ENCODE results near the gene GALNT6. TPM values are rescaled to one million over a fixed set of nuclear protein-coding genes. Genes with fewer than 3 reads are reported as not detected.

GALNT6 gene
- total and polyA plus RNA-seq, 12 donors, result 0.15 to 6.3 (median 0.81) TPM

GRCh38 chr12:51406290-51406689 lies 15.1 kb upstream of the GALNT6 start:
- WGBS, 2 donors, result 72 to 78% methylated on average over 3 of the region's 3 CpGs
- Histone ChIP-seq H3K27ac (no peak overlapping the region), H3K9me3 (no peaks in the 10 kb centered on the region), H3K4me3 (no peak overlapping the region), H3K4me1 (peaks cover 0 to 14% (median 0%) of the 10 kb centered on the region in 9 donors), H3K27me3 (peaks cover 0 to 13% (median 0%) of the 10 kb centered on the region in 7 donors), H3K36me3 (no peaks in the 10 kb centered on the region)
- DNase-seq (no peak), ATAC-seq (no peak)
- TF ChIP-seq CTCF (IDR thresholded peaks at IDR 0.05), result no peak
- intact Hi-C loops (cut with DNase I), result no loop called here

DNA sequence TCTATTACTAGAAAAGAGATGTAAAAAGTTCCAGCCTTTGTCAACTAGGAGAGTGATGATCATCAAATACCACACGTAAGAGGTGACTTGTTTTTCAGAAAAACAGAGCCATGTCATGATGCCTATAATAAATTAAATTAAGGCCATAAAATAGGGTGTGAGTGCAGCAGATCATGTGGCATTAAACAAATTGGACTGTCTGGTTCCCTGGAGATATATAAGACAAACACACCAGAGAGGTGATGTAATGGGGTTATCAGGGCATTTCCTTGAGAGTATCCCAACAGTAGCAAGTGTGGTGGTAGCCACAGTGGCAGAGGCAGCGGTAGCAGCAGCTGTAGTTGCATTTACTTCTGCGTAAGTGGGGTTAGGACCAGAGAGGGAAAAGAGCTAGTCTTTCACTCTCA lies 14.6 kb upstream of the GALNT6 start:
- Histone ChIP-seq H3K27me3 (peaks cover 0 to 13% (median 0%) of the 10 kb centered on the region in 7 donors), H3K4me3 (no peak overlapping the region), H3K36me3 (no peaks in the 10 kb centered on the region), H3K27ac (no peak overlapping the region), H3K4me1 (peaks cover 0 to 14% (median 0%) of the 10 kb centered on the region in 9 donors), H3K9me3 (no peaks in the 10 kb centered on the region)
- ATAC-seq, result no peak
- 85 to 88% methylated on average over 3 of the region's 3 CpGs for WGBS, 2 donors
- no peak for DNase-seq
- TF ChIP-seq CTCF (IDR thresholded peaks at IDR 0.05), result no peak
- intact Hi-C loops (cut with DNase I), result no loop called here

DNA sequence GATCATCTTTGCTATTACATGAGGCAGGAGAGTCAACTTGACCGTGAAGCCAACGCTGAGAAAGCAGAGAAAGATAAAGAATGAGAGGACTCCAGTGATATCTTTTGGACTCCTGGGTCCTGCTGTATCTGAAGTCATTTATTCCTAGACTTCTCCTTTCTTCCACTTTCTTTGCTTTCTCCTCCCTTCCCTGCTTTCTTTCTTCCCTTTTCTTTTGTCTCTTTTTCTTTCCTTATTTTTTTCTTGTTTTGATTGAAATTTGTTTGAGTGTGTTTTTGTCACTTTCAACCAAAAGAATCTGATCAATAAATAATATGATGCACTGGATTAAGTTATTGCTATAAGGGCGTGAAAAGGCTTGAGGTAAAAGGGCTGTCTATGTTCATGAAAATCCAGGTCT lies 13.4 kb upstream of the GALNT6 start:
- H3K4me3 ChIP-seq, result no peak overlapping the region
- H3K9me3 ChIP-seq, result no peaks in the 10 kb centered on the region
- H3K4me1 ChIP-seq, result peaks cover 0 to 14% (median 0%) of the 10 kb centered on the region in 9 donors
- DNase-seq, result no peak
- H3K27me3 ChIP-seq, result peaks cover 0 to 18% (median 0%) of the 10 kb centered on the region in 7 donors
- intact Hi-C loops (cut with DNase I), result no loop called here
- 93 to 94% methylated on average over 3 of the region's 3 CpGs for WGBS, 2 donors
- H3K27ac ChIP-seq, result no peak overlapping the region
- no peak for TF ChIP-seq CTCF (IDR thresholded peaks at IDR 0.05)
- H3K36me3 ChIP-seq, result no peaks in the 10 kb centered on the region
- ATAC-seq, result no peak

DNA sequence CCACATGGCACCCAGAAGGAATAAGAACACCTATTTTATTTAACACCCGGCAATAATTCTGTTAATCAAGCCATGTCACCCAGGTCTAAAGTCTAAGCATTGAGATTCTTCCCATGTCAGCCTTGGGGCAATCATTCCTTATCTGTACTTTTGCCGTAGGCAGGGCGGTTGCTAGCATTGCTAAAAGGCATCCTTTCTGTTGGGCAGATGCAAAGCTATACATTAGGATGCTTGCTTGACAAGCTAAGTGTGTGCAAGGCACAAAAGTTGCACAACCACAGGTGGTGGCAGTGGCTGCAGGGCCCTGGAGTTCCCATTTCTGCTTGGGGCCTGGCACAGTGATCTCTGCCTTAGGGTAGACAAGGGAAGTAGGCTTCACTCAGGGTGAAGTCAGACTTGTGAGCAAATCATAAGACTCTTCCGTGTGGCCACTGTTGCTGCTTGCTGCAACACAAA lies 12.5 kb upstream of the GALNT6 start:
- Histone ChIP-seq H3K27ac (no peak overlapping the region), H3K4me1 (peaks cover 0 to 14% (median 0%) of the 10 kb centered on the region in 9 donors), H3K4me3 (no peak overlapping the region), H3K36me3 (no peaks in the 10 kb centered on the region), H3K27me3 (peaks cover 0 to 25% (median 0%) of the 10 kb centered on the region in 7 donors), H3K9me3 (no peaks in the 10 kb centered on the region)
- ATAC-seq (peak in 7 of 8 donors; percentile 39 to 63 (median 49)), DNase-seq (no peak)
- 84 to 85% methylated on average over 4 of the region's 4 CpGs for WGBS, 2 donors
- intact Hi-C loops (cut with DNase I), result no loop called here
- no peak for TF ChIP-seq CTCF (IDR thresholded peaks at IDR 0.05)
